Urothelium cell line (cell line): ENCODE results near the gene APH1A.
"Not testable (repeated sequence)": the region's sequence is repeated elsewhere in the genome, so short reads cannot be mapped to it uniquely, and the experiment has no call there.

Experiments
- DNase-seq: peaks from one replicate; pipeline ENCODE4 v3.0.0; 2011; ENCODE audit warnings: low spot score, mixed read lengths
- FAIRE-seq: peaks from 2 replicates; lab custom pipeline; 2011; peaks lifted over from hg19 to GRCh38; lab: Jason Lieb, UNC

Gene APH1A

GRCh38 chr1:150268705-150269403 is at the start of gene APH1A:
APH1A (minus strand) TSS chr1:150269016; CDS start chr1:150268810, 206 bp downstream.
- FAIRE-seq (peak; percentile 9), DNase-seq (peak; percentile 98)

- not testable (repeated sequence) for FAIRE-seq, DNase-seq
Measured at GRCh38 chr1:150314691-150315090, 45.9 kb upstream of the APH1A start.

- no peak for DNase-seq
- FAIRE-seq, result no peak
Measured at GRCh38 chr1:150311762-150312161, 42.9 kb upstream of the APH1A start.

- no peak for FAIRE-seq
- DNase-seq, result no peak
Measured at GRCh38 chr1:150309758-150310508, 41.1 kb upstream of the APH1A start.

GRCh38 chr1:150308585-150308984 is 39.8 kb upstream of the APH1A start:
- not testable (repeated sequence) for DNase-seq, FAIRE-seq

GRCh38 chr1:150302902-150303301 is 34.1 kb upstream of the APH1A start:
- DNase-seq (no peak), FAIRE-seq (no peak)

- DNase-seq, result no peak
Measured at GRCh38 chr1:150302338-150302737, 33.5 kb upstream of the APH1A start.

GRCh38 chr1:150299716-150300115 is 30.9 kb upstream of the APH1A start:
- no peak for FAIRE-seq
- DNase-seq, result no peak

More at GRCh38 chr1:150302338-150302737, 33.5 kb upstream of the APH1A start:
- FAIRE-seq, result no peak

GRCh38 chr1:150295476-150295875 is 26.7 kb upstream of the APH1A start:
- FAIRE-seq (no peak), DNase-seq (no peak)

GRCh38 chr1:150293433-150294253 is 24.8 kb upstream of the APH1A start, which contains the start of gene MRPS21:
MRPS21 (plus strand) TSS chr1:150293861; CDS start chr1:150294367, 506 bp downstream.
- FAIRE-seq (no peak), DNase-seq (peak; percentile 87)

- no peak for FAIRE-seq
- DNase-seq, result no peak
Measured at GRCh38 chr1:150288822-150289221, 20.0 kb upstream of the APH1A start.

- no peak for FAIRE-seq
- DNase-seq, result no peak
Measured at GRCh38 chr1:150288382-150288781, 19.6 kb upstream of the APH1A start.

- FAIRE-seq, result no peak
Measured at GRCh38 chr1:150283260-150283659, 14.4 kb upstream of the APH1A start.

GRCh38 chr1:150282558-150282958 is 13.7 kb upstream of the APH1A start:
- DNase-seq, result no peak
- FAIRE-seq, result no peak

More at GRCh38 chr1:150283260-150283659, 14.4 kb upstream of the APH1A start:
- no peak for DNase-seq

GRCh38 chr1:150281758-150282557 is 13.1 kb upstream of the APH1A start, which contains the start of gene CIART:
CIART (plus strand) TSS chr1:150282554; CDS start chr1:150283268, 714 bp downstream.
- DNase-seq, result no peak
- FAIRE-seq, result peak; percentile 59

- peak; percentile 48 for DNase-seq
- no peak for FAIRE-seq
Measured at GRCh38 chr1:150281221-150281757, 12.5 kb upstream of the APH1A start.

GRCh38 chr1:150280138-150280707 is 11.4 kb upstream of the APH1A start:
- DNase-seq (no peak), FAIRE-seq (no peak)

GRCh38 chr1:150273311-150273710 is 4.5 kb upstream of the APH1A start:
- FAIRE-seq (no peak), DNase-seq (no peak)

GRCh38 chr1:150271291-150271959 is 2.6 kb upstream of the APH1A start:
- no peak for DNase-seq
- FAIRE-seq, result no peak
